ENCODE data around the gene GOLGB1.
"Not testable (repeated sequence)": the region's sequence is repeated elsewhere in the genome, so short reads cannot be mapped to it uniquely, and the experiment has no call there.

The GOLGB1 gene

GRCh38 chr3:121749276-121750086, at the start of gene GOLGB1:
GOLGB1 (minus strand) TSS chr3:121749741; CDS start chr3:121730971, 18,770 bp downstream.
- peak; percentile 98 for DNase-seq (ENCODE audit: low read depth in 2 of 2)

- DNase-seq (ENCODE audit: low read depth in 2 of 2), result no peak
These were observed 47.4 kb upstream of the GOLGB1 start for GRCh38 chr3:121796970-121797369.

- DNase-seq (ENCODE audit: low read depth in 2 of 2), result no peak
These were observed 44.9 kb upstream of the GOLGB1 start for GRCh38 chr3:121794264-121794983.

GRCh38 chr3:121793078-121793477, 43.5 kb upstream of the GOLGB1 start:
- DNase-seq (ENCODE audit: low read depth in 2 of 2), result no peak

- no peak for DNase-seq (ENCODE audit: low read depth in 2 of 2)
These were observed 36.9 kb upstream of the GOLGB1 start for GRCh38 chr3:121786485-121786884.

GRCh38 chr3:121782784-121783183, 33.2 kb upstream of the GOLGB1 start:
- DNase-seq (ENCODE audit: low read depth in 2 of 2), result not testable (repeated sequence)

GRCh38 chr3:121781611-121782010, 32.1 kb upstream of the GOLGB1 start:
- DNase-seq (ENCODE audit: low read depth in 2 of 2), result no peak

- not testable (repeated sequence) for DNase-seq (ENCODE audit: low read depth in 2 of 2)
These were observed 25.6 kb upstream of the GOLGB1 start for GRCh38 chr3:121775095-121775494.

- DNase-seq (ENCODE audit: low read depth in 2 of 2), result no peak
These were observed 19.7 kb upstream of the GOLGB1 start for GRCh38 chr3:121769246-121769645.

- no peak for DNase-seq (ENCODE audit: low read depth in 2 of 2)
These were observed 18.9 kb upstream of the GOLGB1 start for GRCh38 chr3:121768452-121768851.

- DNase-seq (ENCODE audit: low read depth in 2 of 2), result no peak
These were observed 10.1 kb upstream of the GOLGB1 start for GRCh38 chr3:121759541-121760202.

GRCh38 chr3:121758727-121759450, 9.3 kb upstream of the GOLGB1 start:
- no peak for DNase-seq (ENCODE audit: low read depth in 2 of 2)

GRCh38 chr3:121757812-121758545, 8.4 kb upstream of the GOLGB1 start:
- no peak for DNase-seq (ENCODE audit: low read depth in 2 of 2)

GRCh38 chr3:121757087-121757811, 7.7 kb upstream of the GOLGB1 start:
- no peak for DNase-seq (ENCODE audit: low read depth in 2 of 2)

- no peak for DNase-seq (ENCODE audit: low read depth in 2 of 2)
These were observed 3.2 kb upstream of the GOLGB1 start for GRCh38 chr3:121752772-121753171.

GRCh38 chr3:121752261-121752660, 2.7 kb upstream of the GOLGB1 start:
- DNase-seq (ENCODE audit: low read depth in 2 of 2), result no peak

- DNase-seq (ENCODE audit: low read depth in 2 of 2), result no peak
These were observed 510 bp upstream of the GOLGB1 start for GRCh38 chr3:121750087-121750415.

GRCh38 chr3:121748680-121749275, 763 bp downstream of the GOLGB1 start:
- DNase-seq (ENCODE audit: low read depth in 2 of 2), result no peak

GRCh38 chr3:121747976-121748375, 1.6 kb downstream of the GOLGB1 start:
- no peak for DNase-seq (ENCODE audit: low read depth in 2 of 2)

- not testable (repeated sequence) for DNase-seq (ENCODE audit: low read depth in 2 of 2)
These were observed 6.4 kb downstream of the GOLGB1 start for GRCh38 chr3:121743106-121743505.
